HCT116 (cell line): ENCODE results near the gene SNORC. TPM values are rescaled to one million over a fixed set of nuclear protein-coding genes. Genes with fewer than 3 reads are reported as not detected.

Experiments used
- ATAC-seq: fragments of 200-7000 bp; cut with Tn5 transposase; 2 replicates; pipeline ENCODE4 v1.9.1; 2020; ENCODE audit warnings: mild to moderate bottlenecking, moderate library complexity
- BruUV-seq: library from RNA; stranded (reverse); fragments of 400-500 nt; replicated peaks from 2 replicates; lab custom pipeline; 2021; lab: Mats Ljungman, UMichigan
- CTCF ChIA-PET: fragments of 300-600 bp; sonication (Branson Sonifier 250); formaldehyde crosslinking; loops from one replicate; lab custom pipeline; 2021; ENCODE audit warnings: antibody characterized with exemption; lab: Charles Lee
- POLR2A ChIA-PET: fragments of 300-600, 350-600 bp; sonication (Branson Sonifier 250); formaldehyde crosslinking; loops from one replicate; lab custom pipeline; 2021; ENCODE audit warnings: antibody characterized with exemption; lab: Charles Lee
- RAD21 ChIA-PET, 2 experiments: fragments of 300-600 bp; sonication (Branson Sonifier 250); formaldehyde crosslinking; loops; one replicate each; lab custom pipeline; 2023; ENCODE audit warnings: low total read pairs in 2 of 2; ENCODE audit not compliant: uncharacterized antibody in 2 of 2, unreplicated experiment in 2 of 2, low non-redundant PET in 1 of 2; lab: Charles Lee
- DNase-seq: peaks from one replicate; pipeline ENCODE4 v3.0.0-alpha.2; 2010; ENCODE audit warnings: low read depth, low spot score
- H2AFZ ChIP-seq: fragments of 200-600 bp; shearing (Covaris generic), sonication (generic); 2 replicates; pipeline ENCODE4 v1.6.1; 2017; ENCODE audit warnings: low read depth, mixed run types, mixed read lengths, antibody characterized with exemption, low read length; ENCODE audit not compliant: poor library complexity, severe bottlenecking
- H3K27ac ChIP-seq: 2 replicates; pipeline ENCODE4 v1.5.1; 2012; ENCODE audit warnings: low read depth, low read length
- H3K27me3 ChIP-seq: fragments of 200-600 bp; sonication (generic); 2 replicates; pipeline ENCODE4 v1.6.1; 2016; ENCODE audit warnings: mixed run types, low read length, mixed read lengths; ENCODE audit not compliant: insufficient read depth
- H3K36me3 ChIP-seq, 2 experiments: fragments of 200-500 bp in 1 of 2; fragments of 200-600 bp in 1 of 2; sonication (Bioruptor generic) in 1 of 2; sonication (generic) in 1 of 2; 2 replicates each; pipeline versions ENCODE4 v1.5.1 to v1.6.1; 2014 to 2016; ENCODE audit warnings: low read length in 2 of 2, inconsistent platforms in 1 of 2, mixed read lengths in 1 of 2, mixed run types in 1 of 2; ENCODE audit not compliant: insufficient read depth in 2 of 2, control insufficient read depth in 1 of 2
- H3K4me1 ChIP-seq, 2 experiments: fragments of 200-600 bp in 1 of 2; sonication (generic) in 1 of 2; 2 replicates each; pipeline versions ENCODE4 v1.5.1 to v1.6.1; 2012 to 2017; ENCODE audit warnings: low read length in 2 of 2, inconsistent platforms in 1 of 2, mild to moderate bottlenecking in 1 of 2, mixed read lengths in 1 of 2, mixed run types in 1 of 2, moderate library complexity in 1 of 2; ENCODE audit not compliant: insufficient read depth in 2 of 2, control insufficient read depth in 1 of 2
- H3K4me2 ChIP-seq: fragments of 200-600 bp; sonication (generic); 2 replicates; pipeline ENCODE4 v1.6.1; 2017; ENCODE audit warnings: mixed run types, low read length, mixed read lengths
- H3K4me3 ChIP-seq, 2 experiments: fragments of 200-600 bp in 1 of 2; sonication (generic) in 1 of 2; replicated peaks in 1 of 2; 2 replicates each; pipeline ENCODE4 v1.5.1; 2011 to 2016; ENCODE audit warnings: low read length in 2 of 2, control low read depth in 1 of 2, low read depth in 1 of 2, mild to moderate bottlenecking in 1 of 2, mixed read lengths in 1 of 2, mixed run types in 1 of 2
- H3K79me2 ChIP-seq: fragments of 200-600 bp; sonication (generic); 2 replicates; pipeline ENCODE4 v1.6.1; 2017; ENCODE audit warnings: mild to moderate bottlenecking, mixed run types, low read length, moderate library complexity, mixed read lengths; ENCODE audit not compliant: insufficient read depth
- H3K9ac ChIP-seq: fragments of 200-600 bp; sonication (generic); 2 replicates; pipeline ENCODE4 v1.6.1; 2016; ENCODE audit warnings: low read length, mixed read lengths
- H3K9me2 ChIP-seq: fragments of 200-600 bp; sonication (generic), shearing (Covaris generic); 2 replicates; pipeline ENCODE4 v1.6.1; 2017; ENCODE audit warnings: mixed run types, mild to moderate bottlenecking, moderate library complexity; ENCODE audit not compliant: insufficient read depth
- H3K9me3 ChIP-seq, 2 experiments: fragments of 200-500 bp in 1 of 2; fragments of 200-600 bp in 1 of 2; sonication (Bioruptor generic) in 1 of 2; sonication (generic) in 1 of 2; 2 replicates each; pipeline ENCODE4 v1.6.1; 2014 to 2017; ENCODE audit warnings: low read length in 2 of 2, mixed read lengths in 2 of 2, inconsistent platforms in 1 of 2, low read depth in 1 of 2, mild to moderate bottlenecking in 1 of 2, mixed run types in 1 of 2, moderate library complexity in 1 of 2; ENCODE audit not compliant: control insufficient read depth in 1 of 2, insufficient read depth in 1 of 2
- H4K20me1 ChIP-seq: fragments of 200-600 bp; sonication (generic), shearing (Covaris generic); 2 replicates; pipeline ENCODE4 v1.6.1; 2017; ENCODE audit warnings: mixed run types, mild to moderate bottlenecking, moderate library complexity; ENCODE audit not compliant: insufficient read depth
- CEBPB ChIP-seq: IDR thresholded peaks from 2 replicates; pipeline ENCODE4 v1.6.1; 2012; ENCODE audit warnings: low read depth
- POLR2A ChIP-seq: IDR thresholded peaks from 2 replicates; pipeline ENCODE4 v1.7.0; 2011; ENCODE audit warnings: borderline replicate concordance; ENCODE audit not compliant: insufficient read depth, insufficient read length; ENCODE audit errors: extremely low read depth
- POLR2AphosphoS5 ChIP-seq: IDR thresholded peaks from 2 replicates; pipeline ENCODE4 v1.6.1; 2011; ENCODE audit warnings: mild to moderate bottlenecking, low read depth, low read length, moderate library complexity
- SP1 ChIP-seq: IDR thresholded peaks from 2 replicates; pipeline ENCODE4 v1.6.1; 2012; ENCODE audit warnings: low read depth
- ZBTB33 ChIP-seq: IDR thresholded peaks from 2 replicates; pipeline ENCODE4 v1.6.1; 2011; ENCODE audit warnings: mild to moderate bottlenecking, low read length, moderate library complexity; ENCODE audit not compliant: insufficient replicate concordance; ENCODE audit errors: extremely low read depth
- ZNF274 ChIP-seq: fragments of 200-500 bp; sonication (Bioruptor generic); IDR thresholded peaks from 2 replicates; pipeline ENCODE4 v1.6.1; 2014; ENCODE audit warnings: mild to moderate bottlenecking, low read depth, low read length, inconsistent platforms
- intact Hi-C: fragments of 100-400 bp; cut with micrococcal nuclease; formaldehyde crosslinking; loops from 2 replicates; pipeline ENCODE4 v1.10.0; 2022
- total RNA-seq: library from RNA; stranded (reverse); gene quantifications from one replicate; pipeline ENCODE4 v1.2.1, GENCODE V29; 2021; ENCODE audit not compliant: unreplicated experiment

The SNORC gene
- total RNA-seq, 1 experiment from 2014 or later: 14.0 TPM

- no peak for TF ChIP-seq ZBTB33
Observed at GRCh38 chr2:232878855-232879617, 9.0 kb downstream of the SNORC start (continued).

GRCh38 chr2:232879618-232880494 lies 9.8 kb downstream of the SNORC start:
- Histone ChIP-seq H4K20me1 (no peaks in the 10 kb centered on the region), H3K27me3 (no peaks in the 10 kb centered on the region), H3K9ac (no peak overlapping the region), H2AFZ (no peak overlapping the region), H3K9me3 (no peaks in the 10 kb centered on the region), H3K36me3 (0 out of 4 replicates have a peak, but pooled peaks cover 0 to 3% of the 10 kb centered on the region in 2 experiments)
- no peak for TF ChIP-seq ZBTB33
- TF ChIP-seq POLR2AphosphoS5: no peak
- no peak for TF ChIP-seq POLR2A
- TF ChIP-seq CEBPB: no peak
- TF ChIP-seq ZNF274: no peak
- no peak for TF ChIP-seq SP1
- TF ChIP-seq, all 23 proteins: peak for 0
- H3K4me1 ChIP-seq: no peaks in the 10 kb centered on the region
- intact Hi-C loops: no loop called here
- POLR2A ChIA-PET: no interaction called here
- no peak overlapping the region for H3K4me3 ChIP-seq
- no peak overlapping the region for H3K4me2 ChIP-seq
- no peak for DNase-seq
- no peak overlapping the region for H3K27ac ChIP-seq
- CTCF ChIA-PET: no interaction called here
- H3K79me2 ChIP-seq: no peaks in the 10 kb centered on the region
- RAD21 ChIA-PET: no interaction called here
- no peak for ATAC-seq
- BruUV-seq: no TSS peak
- no peaks in the 10 kb centered on the region for H3K9me2 ChIP-seq
